ENCODE data around the gene FTO. TPM values are rescaled to one million over a fixed set of nuclear protein-coding genes. Genes with fewer than 3 reads are reported as not detected.

The FTO gene
- total and polyA plus RNA-seq, 4 donors: 12.2 to 145 (median 57.7) TPM

GRCh38 chr16:54040480-54040879, 336.5 kb downstream of the FTO start:
- no peak for DNase-seq
- 75 to 92% methylated on average over 5 of the region's 5 CpGs for WGBS, 2 donors
- H3K4me3 ChIP-seq: no peak overlapping the region
- H3K9me3 ChIP-seq (ENCODE audit: control insufficient read depth in 4 of 4, insufficient read depth in 3 of 4, low read length in 3 of 4): no peaks in the 10 kb centered on the region
- H3K36me3 ChIP-seq (ENCODE audit: control insufficient read depth in 4 of 4, insufficient read depth in 4 of 4, low read length in 4 of 4): peaks cover 0 to 3% (median 1%) of the 10 kb centered on the region in 4 donors
- H3K4me1 ChIP-seq (ENCODE audit: control insufficient read depth in 5 of 5, insufficient read depth in 5 of 5, low read length in 5 of 5): no peaks in the 10 kb centered on the region
- TF ChIP-seq, protein P1, sequence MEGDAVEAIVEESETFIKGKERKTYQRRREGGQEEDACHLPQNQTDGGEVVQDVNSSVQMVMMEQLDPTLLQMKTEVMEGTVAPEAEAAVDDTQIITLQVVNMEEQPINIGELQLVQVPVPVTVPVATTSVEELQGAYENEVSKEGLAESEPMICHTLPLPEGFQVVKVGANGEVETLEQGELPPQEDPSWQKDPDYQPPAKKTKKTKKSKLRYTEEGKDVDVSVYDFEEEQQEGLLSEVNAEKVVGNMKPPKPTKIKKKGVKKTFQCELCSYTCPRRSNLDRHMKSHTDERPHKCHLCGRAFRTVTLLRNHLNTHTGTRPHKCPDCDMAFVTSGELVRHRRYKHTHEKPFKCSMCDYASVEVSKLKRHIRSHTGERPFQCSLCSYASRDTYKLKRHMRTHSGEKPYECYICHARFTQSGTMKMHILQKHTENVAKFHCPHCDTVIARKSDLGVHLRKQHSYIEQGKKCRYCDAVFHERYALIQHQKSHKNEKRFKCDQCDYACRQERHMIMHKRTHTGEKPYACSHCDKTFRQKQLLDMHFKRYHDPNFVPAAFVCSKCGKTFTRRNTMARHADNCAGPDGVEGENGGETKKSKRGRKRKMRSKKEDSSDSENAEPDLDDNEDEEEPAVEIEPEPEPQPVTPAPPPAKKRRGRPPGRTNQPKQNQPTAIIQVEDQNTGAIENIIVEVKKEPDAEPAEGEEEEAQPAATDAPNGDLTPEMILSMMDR (IDR thresholded peaks at IDR 0.05; ENCODE audit: control extremely low read depth, extremely low read depth): no peak
- no peaks in the 10 kb centered on the region for H3K27me3 ChIP-seq (ENCODE audit: control insufficient read depth in 3 of 3, insufficient read depth in 3 of 3, low read length in 2 of 3)
- no peak overlapping the region for H3K9ac ChIP-seq (ENCODE audit: insufficient read depth in 1 of 2, low read length in 2 of 2)
- no peak overlapping the region for H3K27ac ChIP-seq (ENCODE audit: low read depth in 1 of 2, low read length in 1 of 2)
- ATAC-seq (ENCODE audit: insufficient read depth, low FRiP score): no peak

DNA sequence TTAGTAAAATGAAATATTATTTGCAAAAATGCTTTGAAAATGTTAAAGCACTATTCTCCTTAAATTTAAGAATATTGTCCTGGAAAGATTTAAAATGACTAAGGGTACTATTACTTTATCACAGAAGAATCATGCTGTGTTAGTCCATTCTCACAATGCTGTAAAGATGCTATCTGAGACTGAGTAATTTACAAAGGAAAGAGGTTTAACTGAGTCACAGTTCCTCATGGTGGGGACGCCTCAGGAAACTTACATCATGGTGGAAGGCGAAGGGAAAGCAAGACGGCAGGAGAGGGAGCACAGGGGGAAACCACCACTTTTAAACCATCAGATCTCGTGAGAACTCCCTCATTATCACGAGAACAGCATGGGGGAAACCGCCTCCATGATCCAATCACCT, 337.0 kb downstream of the FTO start:
- Histone ChIP-seq H3K36me3 (ENCODE audit: control insufficient read depth in 4 of 4, insufficient read depth in 4 of 4, low read length in 4 of 4) (peaks cover 0 to 3% (median 1%) of the 10 kb centered on the region in 4 donors), H3K4me1 (ENCODE audit: control insufficient read depth in 5 of 5, insufficient read depth in 5 of 5, low read length in 5 of 5) (no peaks in the 10 kb centered on the region), H3K27me3 (ENCODE audit: control insufficient read depth in 3 of 3, insufficient read depth in 3 of 3, low read length in 2 of 3) (no peaks in the 10 kb centered on the region), H3K9me3 (ENCODE audit: control insufficient read depth in 4 of 4, insufficient read depth in 3 of 4, low read length in 3 of 4) (no peaks in the 10 kb centered on the region), H3K27ac (ENCODE audit: low read depth in 1 of 2, low read length in 1 of 2) (no peak overlapping the region), H3K9ac (ENCODE audit: insufficient read depth in 1 of 2, low read length in 2 of 2) (no peak overlapping the region), H3K4me3 (no peak overlapping the region)
- ATAC-seq (ENCODE audit: insufficient read depth, low FRiP score) (no peak), DNase-seq (no peak)
- 73 to 92% methylated on average over 6 of the region's 6 CpGs for WGBS, 2 donors
- TF ChIP-seq, protein P1 (IDR thresholded peaks at IDR 0.05; ENCODE audit: control extremely low read depth, extremely low read depth): no peak

DNA sequence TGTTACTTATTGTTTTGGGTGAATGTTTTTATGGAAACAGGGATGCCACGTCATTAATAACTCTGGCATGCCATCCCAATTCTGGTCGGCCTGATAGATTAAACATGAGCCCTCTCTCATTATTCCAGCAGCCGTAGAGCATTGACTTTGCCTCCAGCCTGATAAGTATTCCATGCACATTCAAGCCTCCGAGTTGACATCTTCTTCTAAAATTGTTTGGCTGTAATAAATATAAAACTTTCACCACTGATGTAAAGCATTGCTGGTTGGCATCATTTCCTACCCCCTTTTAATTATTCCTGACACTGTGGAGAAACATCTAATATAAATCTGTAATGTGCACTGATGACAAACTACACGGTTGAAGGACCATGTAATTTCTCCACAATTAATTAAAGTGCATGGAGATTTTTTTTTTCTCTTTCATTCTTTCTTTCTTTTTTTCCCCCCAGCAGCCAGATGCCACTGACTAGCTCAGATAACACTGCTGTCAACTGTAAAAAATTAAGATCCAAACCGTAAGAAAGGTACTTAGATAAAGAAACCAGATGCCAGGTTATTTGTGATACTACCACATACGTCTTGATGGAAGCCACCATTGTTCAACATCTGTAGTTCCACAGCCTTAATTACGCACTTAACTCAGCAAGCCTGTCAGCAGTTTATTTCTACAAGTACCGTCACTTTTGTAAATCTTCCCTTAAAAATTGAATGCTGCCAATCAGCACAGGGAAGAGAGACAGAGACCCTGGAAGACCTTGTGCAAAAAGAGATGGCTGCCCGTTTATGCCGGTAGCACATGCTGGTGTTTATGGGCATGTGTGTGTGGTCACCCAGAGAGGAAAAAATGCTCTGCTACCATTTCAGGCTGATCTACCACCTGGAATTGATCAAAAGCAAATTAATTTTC, 344.9 kb downstream of the FTO start:
- Histone ChIP-seq H3K9ac (ENCODE audit: insufficient read depth in 1 of 2, low read length in 2 of 2) (no peak overlapping the region), H3K27me3 (ENCODE audit: control insufficient read depth in 3 of 3, insufficient read depth in 3 of 3, low read length in 2 of 3) (no peaks in the 10 kb centered on the region), H3K27ac (ENCODE audit: low read depth in 1 of 2, low read length in 1 of 2) (no peak overlapping the region), H3K9me3 (ENCODE audit: control insufficient read depth in 4 of 4, insufficient read depth in 3 of 4, low read length in 3 of 4) (no peaks in the 10 kb centered on the region), H3K36me3 (ENCODE audit: control insufficient read depth in 4 of 4, insufficient read depth in 4 of 4, low read length in 4 of 4) (peaks cover 0 to 4% (median 0%) of the 10 kb centered on the region in 4 donors), H3K4me3 (no peak overlapping the region), H3K4me1 (ENCODE audit: control insufficient read depth in 5 of 5, insufficient read depth in 5 of 5, low read length in 5 of 5) (peaks cover 0 to 4% (median 0%) of the 10 kb centered on the region in 5 donors)
- ATAC-seq (ENCODE audit: insufficient read depth, low FRiP score) (no peak), DNase-seq (no peak)
- TF ChIP-seq, protein P1 (IDR thresholded peaks at IDR 0.05; ENCODE audit: control extremely low read depth, extremely low read depth): no peak
- 80 to 81% methylated on average over 11 of the region's 11 CpGs for WGBS, 2 donors
